CD4-positive, alpha-beta T cell treated with Interleukin-6 for 4 hours (primary cell): Measurements from ENCODE around the gene HSPA12A.

ENCODE experiments used
- DNase-seq: peaks from one replicate; pipeline ENCODE4 v3.0.0-alpha.2; 2020; ENCODE audit warnings: mixed read lengths

HSPA12A gene

GRCh38 chr10:116770281-116770680 is 27.9 kb upstream of the HSPA12A start:
- DNase-seq, result no peak

DNA sequence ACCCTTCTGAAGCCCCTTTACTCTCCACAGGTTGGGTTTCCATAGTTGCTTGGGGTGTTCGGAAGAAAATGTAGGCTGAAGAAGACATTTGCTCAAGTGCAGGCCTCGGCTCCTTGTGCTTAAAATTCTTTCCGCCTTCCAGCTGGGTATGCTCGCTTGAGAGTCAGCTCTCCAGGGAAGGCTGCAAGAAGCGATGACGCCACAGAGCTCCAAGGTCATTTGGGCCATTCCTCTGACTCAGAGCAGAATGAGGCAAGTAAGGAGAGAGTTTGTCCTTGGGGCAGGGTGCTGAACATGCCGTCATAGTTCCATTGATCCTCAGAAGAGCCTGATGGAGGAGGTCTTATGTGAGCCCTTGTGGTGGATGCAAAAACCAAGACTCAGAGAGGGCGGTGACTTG is 27.4 kb upstream of the HSPA12A start:
- DNase-seq, result no peak

GRCh38 chr10:116769368-116769767 is 27.0 kb upstream of the HSPA12A start:
- DNase-seq, result no peak

DNA sequence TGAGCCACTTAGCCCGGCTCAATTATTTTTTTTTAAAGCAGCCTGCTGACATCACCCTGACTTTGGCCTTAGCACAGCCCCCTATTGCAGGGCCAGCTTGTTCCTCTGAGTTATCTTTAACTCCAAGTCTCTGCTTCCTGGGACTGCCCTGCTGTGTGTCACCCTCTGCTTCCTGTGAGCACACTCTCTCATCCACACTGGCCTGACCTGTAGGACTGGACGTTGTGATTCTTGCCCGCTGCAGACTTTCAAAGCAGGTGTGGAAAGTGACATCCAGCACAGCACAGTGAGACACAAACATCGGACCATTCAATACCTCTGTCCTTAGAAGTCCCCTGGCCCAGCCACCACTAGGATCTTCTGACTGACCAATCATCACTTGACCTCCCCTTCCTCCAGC is 26.4 kb upstream of the HSPA12A start:
- no peak for DNase-seq

DNA sequence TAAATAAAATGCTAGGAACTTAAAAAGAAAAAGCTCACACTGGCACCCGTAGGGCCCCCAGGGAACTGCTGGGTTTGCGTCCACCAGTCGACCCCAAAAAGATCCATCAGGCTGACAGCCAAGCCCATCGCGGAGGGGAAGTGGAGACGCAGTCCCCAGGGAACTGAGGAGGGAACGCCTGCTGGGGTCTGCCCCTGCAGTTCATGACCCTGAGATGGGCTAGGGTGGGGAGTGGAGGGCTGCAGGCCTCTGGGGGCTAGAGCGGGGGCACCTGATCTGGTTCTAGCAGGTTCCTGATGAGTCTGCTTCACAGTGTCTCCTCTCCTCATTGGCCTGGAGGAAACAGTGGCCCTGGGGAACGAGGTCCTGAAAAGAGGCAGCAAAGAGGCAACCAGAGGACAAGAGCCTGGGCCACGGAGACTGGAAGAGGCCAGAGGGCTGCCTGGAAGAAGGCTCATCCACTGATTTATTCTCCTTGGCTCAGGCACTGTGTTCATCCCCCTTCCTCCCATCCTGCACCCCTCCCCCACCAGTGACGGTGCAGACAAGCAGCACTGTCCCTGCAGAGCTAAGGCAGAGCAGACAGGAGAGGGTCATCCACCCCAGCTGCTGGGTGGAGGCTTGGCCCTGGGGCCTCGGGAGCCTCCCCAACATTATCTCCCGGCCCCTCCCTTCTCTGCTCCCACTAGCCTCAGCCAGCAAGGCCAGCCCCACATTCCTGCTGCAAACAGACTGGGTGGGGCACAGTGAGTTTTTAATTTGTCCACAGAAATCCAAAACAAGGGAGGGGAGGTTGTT is 24.7 kb upstream of the HSPA12A start:
- no peak for DNase-seq

- DNase-seq, result no peak
Observed at GRCh38 chr10:116766241-116766827, 24.0 kb upstream of the HSPA12A start.

GRCh38 chr10:116765648-116766081 is 23.3 kb upstream of the HSPA12A start:
- DNase-seq, result peak; percentile 56

GRCh38 chr10:116764979-116765378 is 22.6 kb upstream of the HSPA12A start:
- no peak for DNase-seq

- no peak for DNase-seq
Observed at GRCh38 chr10:116763440-116763839, 21.1 kb upstream of the HSPA12A start.

- no peak for DNase-seq
Observed at GRCh38 chr10:116761883-116762282, 19.5 kb upstream of the HSPA12A start.

DNA sequence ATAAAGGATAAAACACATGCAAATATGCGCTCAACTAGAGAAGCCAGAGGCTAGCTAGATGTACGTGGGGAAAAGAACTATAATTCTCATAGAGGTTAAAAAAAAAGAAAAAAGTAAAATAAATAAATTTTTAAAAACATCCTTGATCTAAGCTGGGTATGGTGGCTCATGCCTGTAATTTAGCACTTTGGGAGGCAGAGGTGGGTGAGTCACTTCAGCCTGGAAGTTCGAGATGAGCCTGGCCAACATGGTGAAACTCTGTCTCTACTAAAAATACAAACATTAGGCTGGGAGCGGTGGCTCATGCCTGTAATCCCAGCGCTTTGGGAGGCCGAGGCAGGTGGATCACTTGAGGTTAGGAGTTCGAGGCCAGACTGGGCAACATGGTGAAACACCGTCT is 18.6 kb upstream of the HSPA12A start:
- no peak for DNase-seq

- DNase-seq, result no peak
Observed at GRCh38 chr10:116757246-116757645, 14.9 kb upstream of the HSPA12A start.

DNA sequence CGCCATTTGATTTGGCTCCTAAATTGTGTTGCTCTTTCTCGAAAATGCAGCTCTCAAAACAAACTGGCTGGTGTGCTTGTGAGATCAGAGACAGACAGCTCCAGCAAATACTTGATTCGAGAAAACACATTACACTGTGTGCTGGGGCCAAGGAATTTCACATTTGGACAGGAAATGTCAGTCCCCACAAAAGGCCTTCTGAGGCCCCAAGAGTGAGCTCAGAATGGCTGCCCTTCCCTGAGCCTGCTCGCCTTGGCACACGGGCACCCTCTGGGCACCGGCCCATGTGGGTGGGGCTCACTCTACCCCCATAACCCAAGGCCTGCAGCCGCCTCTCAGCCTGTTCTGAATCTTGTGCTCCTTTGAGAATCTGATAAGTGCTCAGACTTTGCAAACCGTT is 13.9 kb upstream of the HSPA12A start:
- no peak for DNase-seq

GRCh38 chr10:116753759-116754158 is 11.4 kb upstream of the HSPA12A start:
- no peak for DNase-seq

DNA sequence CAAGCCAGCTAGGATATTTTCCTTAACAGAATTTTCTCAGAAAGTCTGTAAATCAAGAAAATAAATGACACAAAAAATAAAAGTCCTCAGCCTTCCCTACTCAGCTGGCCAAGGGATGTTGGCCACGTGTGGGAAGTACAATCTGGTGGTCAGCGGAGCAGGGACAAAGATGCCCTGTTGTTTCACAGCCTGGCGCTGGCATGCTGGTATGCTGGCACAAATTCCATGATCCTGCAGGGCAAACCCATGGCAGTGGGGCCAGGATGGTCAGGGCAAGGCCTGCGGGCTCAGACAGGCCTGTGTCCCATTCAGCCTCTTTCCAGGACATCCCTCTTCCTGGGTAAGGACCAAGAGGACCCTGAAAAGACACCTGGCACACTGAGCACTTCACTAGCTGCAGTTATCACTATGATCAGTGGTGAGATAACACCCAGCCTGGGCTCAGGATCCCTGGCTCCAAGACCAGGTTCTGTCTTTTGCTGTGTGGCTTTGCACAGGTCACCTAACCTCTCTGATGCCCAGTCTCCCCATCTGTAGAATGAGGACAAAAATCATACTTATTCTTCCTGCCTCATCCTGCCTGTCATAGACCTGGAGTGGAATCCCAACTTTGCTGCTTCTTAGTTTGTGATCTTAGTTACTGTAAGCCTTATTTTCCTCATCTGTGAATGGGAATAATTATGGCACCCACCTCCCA is 10.8 kb upstream of the HSPA12A start:
- DNase-seq, result no peak

DNA sequence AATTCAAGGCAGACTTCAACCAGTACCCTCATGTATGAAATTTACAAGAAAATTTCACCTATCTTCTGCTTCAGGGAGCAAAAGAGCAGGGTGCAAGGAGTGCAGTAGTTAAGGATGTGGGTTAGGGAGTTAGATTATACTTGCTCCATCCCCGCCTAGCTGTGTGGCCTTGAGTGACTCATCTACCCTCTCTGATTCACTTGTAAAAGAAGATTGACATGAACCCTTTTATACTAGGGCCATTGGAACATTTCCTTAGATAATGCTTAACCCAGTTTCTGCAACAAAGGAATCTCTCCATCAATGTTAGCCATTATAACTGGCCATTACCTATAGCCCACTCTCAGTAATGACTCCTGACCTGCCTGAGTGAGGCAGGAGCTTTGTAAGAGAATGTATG is 10.2 kb upstream of the HSPA12A start:
- no peak for DNase-seq

- no peak for DNase-seq
Observed at GRCh38 chr10:116748471-116748870, 6.1 kb upstream of the HSPA12A start.

DNA sequence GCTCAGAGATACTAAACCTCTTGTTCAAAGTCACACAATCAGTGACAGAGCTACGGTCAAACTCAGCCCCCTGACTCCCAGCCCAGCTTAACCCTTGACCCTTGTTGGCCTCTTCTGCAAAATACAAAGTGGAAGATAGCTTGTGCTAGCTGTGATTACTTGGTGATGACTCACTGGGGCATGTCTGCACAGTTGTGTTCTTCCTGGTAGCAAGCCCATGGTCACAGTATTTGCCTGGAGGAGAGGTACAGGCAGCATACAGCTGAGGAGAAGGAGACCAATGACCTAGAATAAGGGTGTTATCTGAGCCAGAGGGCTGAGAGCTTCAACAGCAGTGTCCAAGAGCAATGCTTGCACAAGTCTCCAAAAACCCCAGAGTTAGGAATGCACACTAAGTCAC is 5.7 kb upstream of the HSPA12A start:
- no peak for DNase-seq

DNA sequence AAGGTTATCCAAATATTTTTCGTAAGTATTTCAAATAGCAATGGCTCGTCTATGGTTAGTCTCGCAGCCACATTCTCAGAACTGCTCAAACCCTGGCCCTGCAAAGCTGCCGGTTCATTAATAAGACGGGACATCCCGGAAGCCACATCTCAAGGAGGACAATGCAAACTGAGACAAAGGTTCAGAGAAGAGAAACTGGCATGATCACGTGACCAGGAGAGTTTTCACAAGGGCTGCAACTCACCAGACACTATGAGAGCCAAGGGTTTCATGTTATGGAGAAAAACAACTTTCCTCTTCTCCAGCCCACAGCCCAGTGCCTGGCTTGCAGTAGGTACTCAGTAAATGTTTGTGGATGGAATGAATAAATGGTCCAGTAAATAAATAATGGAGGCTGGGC is 5.0 kb upstream of the HSPA12A start:
- no peak for DNase-seq

- DNase-seq, result no peak
Observed at GRCh38 chr10:116744885-116745284, 2.5 kb upstream of the HSPA12A start.

GRCh38 chr10:116744163-116744753 is 1.9 kb upstream of the HSPA12A start:
- DNase-seq, result no peak

DNA sequence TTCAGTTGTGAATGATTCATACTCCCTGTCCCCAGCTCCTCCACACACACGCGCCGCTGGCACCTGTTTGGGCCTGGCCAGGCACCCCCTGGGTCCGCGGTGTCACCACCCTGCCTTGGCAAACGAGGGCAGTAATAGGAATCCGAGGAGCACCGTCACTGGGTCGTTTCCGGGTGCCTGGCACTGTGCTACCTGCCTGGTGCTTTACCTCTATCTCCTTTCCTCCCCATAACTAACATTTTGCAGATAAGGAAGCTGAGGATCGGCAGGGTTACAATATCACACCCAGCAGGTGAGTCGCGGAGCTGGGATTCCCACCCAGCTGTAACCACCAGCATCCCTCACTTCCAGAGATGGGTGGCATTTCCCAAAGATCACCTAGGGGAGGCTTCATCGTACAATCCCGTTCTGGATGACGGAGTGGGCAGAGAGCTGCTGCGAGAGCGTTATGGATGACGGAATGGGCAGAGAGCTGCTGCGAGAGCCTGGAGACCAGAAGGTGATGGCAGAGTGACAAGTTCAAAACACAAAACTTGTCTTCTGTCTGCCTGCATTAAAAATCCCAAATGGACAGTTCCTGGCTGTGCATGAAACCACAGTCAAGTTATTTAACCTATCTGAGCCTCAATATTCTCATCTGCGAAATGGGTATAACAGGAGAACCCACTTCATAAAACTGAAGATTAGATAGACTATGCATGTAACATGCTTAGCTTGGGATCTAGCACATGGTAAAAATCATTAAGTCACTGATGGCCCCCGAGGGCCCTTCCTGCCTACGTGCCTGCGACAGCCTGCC is 1.1 kb upstream of the HSPA12A start:
- no peak for DNase-seq
